Measurements from ENCODE around the gene RNGTT.

RNGTT gene

GRCh38 chr6:88563277-88563625 lies 400.2 kb downstream of the RNGTT start:
- Histone ChIP-seq H3K9me3 (ENCODE audit: control insufficient read depth in 1 of 2, low read length in 2 of 2) (no peaks in the 10 kb centered on the region), H3K27ac (ENCODE audit: low read depth, low read length) (no peak overlapping the region), H3K4me3 (ENCODE audit: low read depth in 1 of 2, low read length in 2 of 2) (no peak overlapping the region), H3K27me3 (ENCODE audit: control insufficient read depth in 1 of 2, insufficient read depth in 2 of 2, low read length in 2 of 2) (no peaks in the 10 kb centered on the region), H3K36me3 (ENCODE audit: control insufficient read depth in 1 of 2, insufficient read depth in 2 of 2, low read length in 2 of 2) (no peaks in the 10 kb centered on the region), H3K9ac (ENCODE audit: low read depth in 1 of 2, low read length in 2 of 2) (no peak overlapping the region), H3K4me1 (ENCODE audit: control insufficient read depth in 1 of 2, insufficient read depth in 2 of 2, low read length in 2 of 2) (no peaks in the 10 kb centered on the region)

- no peak overlapping the region for H3K4me3 ChIP-seq (ENCODE audit: low read depth in 1 of 2, low read length in 2 of 2)
- no peaks in the 10 kb centered on the region for H3K9me3 ChIP-seq (ENCODE audit: control insufficient read depth in 1 of 2, low read length in 2 of 2)
- no peaks in the 10 kb centered on the region for H3K36me3 ChIP-seq (ENCODE audit: control insufficient read depth in 1 of 2, insufficient read depth in 2 of 2, low read length in 2 of 2)
- H3K9ac ChIP-seq (ENCODE audit: low read depth in 1 of 2, low read length in 2 of 2) = no peak overlapping the region
- no peaks in the 10 kb centered on the region for H3K27me3 ChIP-seq (ENCODE audit: control insufficient read depth in 1 of 2, insufficient read depth in 2 of 2, low read length in 2 of 2)
- H3K27ac ChIP-seq (ENCODE audit: low read depth, low read length) = no peak overlapping the region
- H3K4me1 ChIP-seq (ENCODE audit: control insufficient read depth in 1 of 2, insufficient read depth in 2 of 2, low read length in 2 of 2) = no peaks in the 10 kb centered on the region
Observed at GRCh38 chr6:88562353-88563276, 400.8 kb downstream of the RNGTT start.

- Histone ChIP-seq H3K36me3 (ENCODE audit: control insufficient read depth in 1 of 2, insufficient read depth in 2 of 2, low read length in 2 of 2) (no peaks in the 10 kb centered on the region), H3K27ac (ENCODE audit: low read depth, low read length) (no peak overlapping the region), H3K27me3 (ENCODE audit: control insufficient read depth in 1 of 2, insufficient read depth in 2 of 2, low read length in 2 of 2) (no peaks in the 10 kb centered on the region), H3K9me3 (ENCODE audit: control insufficient read depth in 1 of 2, low read length in 2 of 2) (no peaks in the 10 kb centered on the region), H3K4me3 (ENCODE audit: low read depth in 1 of 2, low read length in 2 of 2) (no peak overlapping the region), H3K9ac (ENCODE audit: low read depth in 1 of 2, low read length in 2 of 2) (no peak overlapping the region), H3K4me1 (ENCODE audit: control insufficient read depth in 1 of 2, insufficient read depth in 2 of 2, low read length in 2 of 2) (no peaks in the 10 kb centered on the region)
Observed at GRCh38 chr6:88561954-88562315, 401.5 kb downstream of the RNGTT start.

- Histone ChIP-seq H3K4me1 (ENCODE audit: control insufficient read depth in 1 of 2, insufficient read depth in 2 of 2, low read length in 2 of 2) (no peaks in the 10 kb centered on the region), H3K27me3 (ENCODE audit: control insufficient read depth in 1 of 2, insufficient read depth in 2 of 2, low read length in 2 of 2) (no peaks in the 10 kb centered on the region), H3K9me3 (ENCODE audit: control insufficient read depth in 1 of 2, low read length in 2 of 2) (no peaks in the 10 kb centered on the region), H3K27ac (ENCODE audit: low read depth, low read length) (no peak overlapping the region), H3K4me3 (ENCODE audit: low read depth in 1 of 2, low read length in 2 of 2) (no peak overlapping the region), H3K36me3 (ENCODE audit: control insufficient read depth in 1 of 2, insufficient read depth in 2 of 2, low read length in 2 of 2) (no peaks in the 10 kb centered on the region), H3K9ac (ENCODE audit: low read depth in 1 of 2, low read length in 2 of 2) (no peak overlapping the region)
Observed at GRCh38 chr6:88561034-88561953, 402.1 kb downstream of the RNGTT start.

Data from duodenal mucosa (tissue), 2 donors.